Activated CD4-positive, alpha-beta T cell treated with anti-CD3 and anti-CD28 coated beads, Interleukin-2, amount 50 U/mL, for 16 hours (primary cell): ENCODE results near the gene LRBA.
A peak's percentile ranks its signal among the peaks of the same experiment; 100 is the strongest.

Experiments used
- DNase-seq: peaks from one replicate; pipeline ENCODE4 v3.0.0-alpha.2; 2020

Gene LRBA

GRCh38 chr4:150255610-150256224 lies 759.4 kb downstream of the LRBA start:
- no peak for DNase-seq

DNA sequence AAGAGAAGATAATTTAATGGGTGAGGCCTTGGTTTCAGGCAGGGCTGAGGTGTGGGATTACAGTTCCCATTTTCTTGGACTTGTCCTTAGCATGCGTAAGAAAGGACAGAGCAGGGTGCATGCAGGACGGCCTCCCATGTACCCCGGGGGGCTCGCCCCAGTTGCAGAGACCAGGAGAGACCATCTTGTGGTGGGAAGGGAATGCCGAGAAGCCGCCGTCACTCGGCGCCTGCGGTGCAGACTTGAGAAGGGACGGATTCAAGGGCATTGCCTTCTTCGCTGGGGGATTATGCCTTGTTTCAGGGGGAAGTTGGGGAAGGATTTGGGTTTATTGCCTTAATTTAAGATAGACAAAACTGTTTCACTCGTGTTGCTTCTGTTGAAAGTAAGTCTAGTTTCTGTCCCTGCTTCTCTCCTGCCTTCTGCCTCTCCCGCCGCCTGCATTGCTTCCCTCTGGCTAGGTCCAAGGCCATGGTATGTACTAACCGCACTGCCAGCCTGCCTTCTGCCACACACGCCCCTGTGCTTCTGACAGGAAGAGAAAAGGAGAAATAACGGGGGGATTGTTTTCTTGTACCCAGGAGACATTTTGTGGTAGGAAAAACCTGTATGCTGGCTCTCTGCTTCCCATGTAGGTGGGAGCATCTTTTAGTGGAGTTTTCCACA lies 761.0 kb downstream of the LRBA start:
- DNase-seq, result no peak

GRCh38 chr4:150253416-150253815 lies 761.7 kb downstream of the LRBA start:
- no peak for DNase-seq

DNA sequence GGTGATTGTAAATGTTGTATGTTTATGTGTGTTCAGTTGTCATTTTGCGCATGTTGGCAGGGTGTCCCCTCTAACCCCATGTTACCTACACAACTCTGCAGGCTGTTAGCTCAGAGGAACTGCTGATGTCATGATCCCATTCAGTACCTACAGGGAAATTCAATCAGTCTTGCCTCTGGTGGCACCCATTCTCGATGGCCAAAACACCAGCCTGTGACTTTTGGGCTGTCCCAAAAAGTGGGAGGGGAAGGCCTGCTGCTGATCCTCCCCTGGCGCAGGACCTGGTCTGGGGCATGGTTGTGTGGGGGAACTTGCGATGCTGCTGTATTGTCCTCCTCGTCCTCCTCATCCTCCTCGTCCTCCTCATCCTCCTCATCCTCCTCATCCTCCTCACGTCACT lies 762.3 kb downstream of the LRBA start:
- DNase-seq, result no peak

DNA sequence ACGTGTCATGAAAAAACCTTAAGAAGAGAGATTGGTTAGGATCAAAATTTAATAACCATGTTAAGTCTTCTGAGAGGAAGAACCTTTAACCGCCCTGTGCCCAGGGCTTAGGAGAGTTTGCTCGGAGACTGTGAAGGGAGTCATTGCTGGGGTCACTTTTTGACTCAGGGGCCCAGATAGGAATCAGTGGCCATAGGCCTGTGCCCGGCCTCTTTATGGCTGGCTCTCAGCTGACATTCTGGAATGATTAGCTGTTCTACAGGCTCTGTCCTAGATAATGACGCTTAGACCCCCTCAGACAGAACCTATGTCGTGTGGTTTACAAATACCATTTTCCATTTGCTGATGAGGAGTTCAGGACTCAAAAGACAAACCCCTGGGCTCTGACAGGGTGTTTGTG lies 762.8 kb downstream of the LRBA start:
- no peak for DNase-seq

DNA sequence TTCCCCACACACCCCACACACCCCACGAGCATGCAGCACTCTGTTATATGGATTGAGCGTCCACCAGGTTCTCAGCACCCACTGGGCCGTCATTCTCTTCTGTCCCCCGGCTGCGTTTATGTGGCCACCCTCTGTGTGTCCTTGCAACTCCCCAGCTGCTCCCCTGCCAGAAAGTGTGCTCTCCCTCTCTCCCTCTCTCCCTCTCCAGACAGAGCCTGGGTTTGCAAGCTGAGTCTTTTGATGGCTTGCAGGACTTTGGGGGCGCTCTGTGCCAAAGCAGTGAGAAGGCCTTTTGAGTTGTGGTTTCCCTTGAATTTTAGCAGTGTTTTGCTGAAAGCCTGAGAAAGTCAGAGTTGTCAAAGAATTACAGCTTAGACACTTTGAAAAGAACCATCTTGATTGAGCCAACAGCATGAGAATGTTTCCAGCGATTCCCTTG lies 763.3 kb downstream of the LRBA start:
- no peak for DNase-seq

GRCh38 chr4:150250998-150251651 lies 764.0 kb downstream of the LRBA start:
- no peak for DNase-seq

DNA sequence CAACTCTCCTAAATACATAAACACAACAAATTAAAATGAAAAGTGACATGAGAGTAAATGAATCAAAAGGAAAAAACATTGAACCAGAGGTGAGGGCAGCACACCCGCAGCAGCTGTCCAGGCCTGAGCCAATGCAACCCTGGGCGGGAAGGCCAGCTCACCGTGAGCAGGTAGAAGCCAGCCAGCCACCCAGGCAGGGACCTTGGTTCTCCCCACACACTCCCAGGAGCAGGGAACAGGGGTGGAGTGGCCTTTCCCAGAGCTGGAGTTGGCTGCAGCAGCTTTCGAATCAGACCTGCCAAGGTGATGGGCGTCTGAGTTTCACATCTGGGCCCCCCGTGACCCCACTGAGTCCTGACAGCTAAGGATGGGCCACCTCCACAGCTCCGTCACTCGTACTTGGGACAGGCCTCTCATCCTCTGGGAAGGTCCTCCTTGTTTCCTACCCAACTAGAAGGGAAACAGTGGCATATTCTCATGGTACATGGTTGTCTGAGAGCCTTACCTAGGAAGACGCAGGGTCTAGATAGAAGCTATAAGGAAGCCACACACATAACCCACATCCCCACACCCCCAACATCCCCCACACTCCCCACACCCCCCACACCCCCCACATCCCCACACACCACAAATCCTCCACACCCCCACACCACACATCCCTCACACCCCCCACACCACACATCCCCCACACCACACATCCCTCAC lies 764.6 kb downstream of the LRBA start:
- no peak for DNase-seq

DNA sequence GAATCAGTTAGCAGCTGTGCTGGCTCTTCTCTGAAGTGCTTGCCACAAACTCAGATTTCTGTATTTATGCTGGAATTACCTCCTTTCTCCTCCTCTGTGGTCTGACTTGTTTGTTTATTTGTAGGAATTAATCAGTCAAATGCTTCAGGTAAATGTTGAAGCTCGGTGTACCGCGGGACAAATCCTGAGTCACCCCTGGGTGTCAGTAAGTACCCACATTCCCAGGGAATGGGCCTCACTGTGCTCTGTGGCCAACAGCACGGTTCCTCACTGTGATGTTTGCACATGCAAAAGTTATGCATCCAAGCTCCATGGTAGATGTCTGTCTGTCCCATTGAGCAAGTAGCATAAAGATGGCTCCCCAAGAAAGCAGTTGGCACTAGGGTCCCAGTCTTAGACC lies 766.9 kb downstream of the LRBA start:
- DNase-seq, result no peak

- no peak for DNase-seq
Observed at GRCh38 chr4:150247184-150247583, 767.9 kb downstream of the LRBA start.

- DNase-seq, result no peak
Observed at GRCh38 chr4:150244600-150244999, 770.5 kb downstream of the LRBA start.

DNA sequence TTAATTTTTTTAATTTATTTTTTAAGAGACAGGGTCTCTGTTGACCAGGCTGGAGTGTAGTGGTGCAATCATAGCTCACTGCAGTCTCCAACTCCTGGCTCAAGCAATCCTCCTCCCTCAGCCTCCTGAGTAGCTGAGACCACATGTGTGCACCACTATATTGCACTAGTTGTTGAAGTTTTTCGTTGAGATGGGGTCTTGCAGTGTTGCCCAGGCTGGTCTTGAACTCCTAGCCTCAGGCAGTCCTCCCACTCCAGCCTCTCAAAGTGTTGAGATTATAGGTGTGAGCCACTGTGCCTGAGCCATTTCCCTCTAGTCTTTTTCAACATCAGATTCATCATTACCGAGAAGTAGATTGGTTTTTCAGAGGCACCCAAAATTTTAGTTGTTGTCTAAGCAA lies 771.2 kb downstream of the LRBA start:
- no peak for DNase-seq

DNA sequence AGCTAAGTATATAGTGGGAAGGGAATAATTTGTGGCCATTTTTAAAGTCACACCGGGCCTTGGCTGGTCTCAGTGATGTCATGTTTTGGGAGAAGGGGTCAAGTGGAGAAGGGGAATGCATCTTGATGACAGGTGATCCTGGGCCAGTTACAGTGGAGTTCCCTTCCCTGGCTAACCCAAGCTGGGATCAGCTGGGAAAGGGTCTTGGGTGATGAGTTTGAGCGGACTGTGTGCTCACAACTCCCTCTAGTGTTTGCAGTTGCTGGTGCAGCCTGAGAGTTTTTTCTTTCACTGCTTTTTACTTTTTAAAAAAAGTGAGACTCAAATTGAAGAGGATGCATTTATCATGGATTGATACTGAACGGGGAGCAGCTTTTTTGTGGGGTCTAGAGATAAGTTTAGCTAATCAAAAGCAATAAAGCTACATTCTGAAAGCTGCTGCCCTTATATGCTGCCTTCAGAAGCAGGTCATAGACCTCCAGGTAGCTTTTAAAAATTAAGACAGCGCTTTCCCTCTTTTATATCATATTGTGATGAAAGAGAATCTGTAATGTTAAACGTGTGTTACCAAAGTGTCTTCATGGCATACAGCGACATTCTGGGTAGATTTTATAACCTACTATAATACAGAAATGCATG lies 772.1 kb downstream of the LRBA start:
- DNase-seq, result peak; percentile 9

DNA sequence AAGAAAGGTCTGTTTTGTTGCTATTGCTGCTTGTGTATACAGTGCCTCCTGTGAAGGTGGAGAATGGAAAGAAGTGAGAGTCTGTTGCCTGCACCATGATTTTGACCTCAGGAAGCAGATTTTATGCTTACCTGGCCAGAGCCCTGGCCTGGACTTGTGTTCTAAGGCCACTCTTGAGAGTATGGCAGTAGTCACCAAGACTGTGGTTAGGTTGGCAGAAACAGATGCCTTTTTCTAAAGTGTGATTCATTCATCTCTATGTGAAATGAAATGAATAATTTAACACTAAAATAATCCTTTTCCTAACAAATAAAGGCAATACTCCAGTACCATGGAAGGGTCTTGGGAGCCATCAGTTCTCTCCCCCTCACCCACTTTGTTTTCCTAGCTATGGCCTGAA lies 775.1 kb downstream of the LRBA start:
- DNase-seq, result no peak

DNA sequence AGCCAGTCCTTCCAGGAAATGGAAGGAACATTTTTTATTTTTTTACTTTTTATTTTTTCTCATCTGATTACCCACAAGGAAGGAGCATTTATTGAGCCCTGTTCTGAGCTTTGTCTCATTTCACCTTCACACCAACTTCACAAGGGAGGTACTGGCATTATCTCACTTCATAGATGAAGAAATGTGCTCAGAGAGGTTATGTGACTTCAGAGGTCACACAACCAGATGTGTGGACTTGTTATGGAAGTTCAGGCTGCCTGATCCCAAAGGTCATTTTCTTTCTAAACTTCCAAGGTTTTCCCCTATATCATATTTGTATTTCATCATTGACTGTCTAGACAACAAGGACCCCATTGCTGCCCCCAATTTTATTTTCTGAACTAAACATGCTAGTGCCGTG lies 776.5 kb downstream of the LRBA start:
- DNase-seq, result no peak

DNA sequence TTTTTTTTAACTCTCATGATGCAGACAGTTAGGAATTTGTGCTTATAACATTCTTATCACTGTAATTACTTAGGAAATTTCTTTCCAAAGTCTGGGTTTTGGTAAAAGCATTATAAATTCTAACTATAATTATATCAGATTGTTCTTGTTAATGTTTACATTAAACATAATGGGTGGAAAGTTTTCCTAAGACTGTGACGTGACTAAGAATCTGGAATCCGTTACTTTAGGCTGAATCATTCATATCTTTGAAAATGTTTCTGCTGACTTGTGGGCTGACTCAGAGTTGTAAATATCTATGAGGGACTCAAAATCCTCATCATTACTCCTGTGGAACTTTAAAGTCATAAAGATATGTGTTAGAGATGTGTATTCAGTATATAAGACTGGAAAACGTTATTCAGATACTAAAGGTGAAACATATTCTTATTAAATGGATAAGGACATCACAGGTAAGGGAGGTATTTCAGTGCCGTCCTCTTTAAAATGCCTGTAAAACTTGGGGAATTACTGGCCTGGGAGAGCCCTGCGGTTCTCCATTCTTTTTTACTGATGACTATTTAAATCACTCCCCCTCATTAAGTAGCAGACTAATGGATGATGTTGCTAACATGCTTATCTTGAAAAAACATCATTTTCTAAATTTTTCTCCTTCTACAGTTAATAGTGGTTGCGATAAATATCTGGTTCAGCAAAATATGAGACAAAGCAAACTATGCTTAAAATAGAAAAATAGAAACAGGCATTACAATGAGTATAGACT lies 777.8 kb downstream of the LRBA start:
- no peak for DNase-seq

GRCh38 chr4:150236626-150237025 lies 778.5 kb downstream of the LRBA start:
- no peak for DNase-seq

GRCh38 chr4:150235808-150236271 lies 779.2 kb downstream of the LRBA start:
- DNase-seq, result no peak

DNA sequence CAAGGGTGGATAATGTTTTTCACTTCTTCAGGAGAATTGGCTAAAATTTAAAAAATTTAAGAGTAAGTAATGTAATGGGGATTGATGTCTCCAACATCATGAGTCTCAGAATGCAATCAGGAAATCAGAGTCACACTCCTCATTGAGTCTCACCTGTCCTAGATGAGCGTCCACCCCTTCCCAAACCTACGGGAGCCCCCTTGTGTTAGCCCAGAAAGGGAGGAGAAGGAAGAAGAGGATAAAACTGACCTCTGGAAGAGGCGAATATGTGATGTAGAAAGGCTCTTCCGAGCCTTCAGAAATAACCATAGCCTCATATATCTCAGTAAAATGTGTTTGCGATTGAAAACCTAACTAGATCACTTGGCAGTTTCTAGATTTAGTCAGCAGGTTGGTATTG lies 779.8 kb downstream of the LRBA start:
- no peak for DNase-seq

GRCh38 chr4:150234246-150234645 lies 780.8 kb downstream of the LRBA start:
- DNase-seq, result no peak

DNA sequence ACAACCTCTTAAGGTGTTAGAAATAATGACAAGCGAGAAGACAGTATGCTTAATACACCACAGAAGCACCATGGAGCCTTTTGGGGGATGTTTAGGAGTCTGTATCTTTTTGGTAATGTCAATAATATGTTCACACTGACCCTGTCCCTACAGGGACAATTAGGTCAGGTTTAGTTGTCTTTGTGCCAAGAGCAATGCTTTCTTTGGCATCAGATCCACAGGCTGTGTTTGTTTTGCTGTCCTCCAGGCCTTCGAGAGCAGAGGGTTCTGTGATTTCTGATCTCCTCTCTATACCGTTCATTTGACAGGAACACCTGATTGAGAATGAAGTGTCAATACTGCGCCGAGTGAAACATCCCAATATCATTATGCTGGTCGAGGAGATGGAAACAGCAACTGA lies 783.1 kb downstream of the LRBA start:
- DNase-seq, result no peak

DNA sequence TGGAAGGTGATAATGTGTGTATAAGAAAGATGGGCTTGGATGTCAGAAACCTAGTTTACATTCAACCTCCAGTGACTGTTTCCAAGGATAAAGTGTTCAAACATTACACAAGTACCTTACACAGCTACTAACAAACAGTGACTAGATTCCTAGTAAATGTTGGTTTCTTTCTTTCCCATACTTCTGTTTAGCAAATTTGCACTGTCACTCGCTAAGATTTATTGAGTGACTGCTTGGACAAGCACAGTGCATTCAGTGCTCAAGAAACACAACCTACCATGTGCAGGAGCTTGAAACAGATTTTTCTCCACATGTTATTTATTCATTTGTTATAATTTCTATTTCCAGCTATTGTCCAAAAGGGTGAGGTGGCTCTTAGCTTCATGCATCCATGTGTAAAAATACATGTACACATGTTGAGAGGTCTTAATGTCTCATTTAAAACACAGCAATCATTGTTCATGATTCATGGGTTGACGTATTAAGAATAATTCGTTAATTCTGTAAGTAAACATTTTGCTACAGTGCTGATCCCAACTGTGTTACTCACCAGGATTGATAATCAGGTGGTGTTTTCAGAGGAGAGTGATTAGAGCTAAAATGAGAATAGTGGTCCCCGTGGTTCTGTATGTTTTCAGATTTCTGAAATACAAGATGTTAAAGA lies 783.8 kb downstream of the LRBA start:
- DNase-seq, result no peak
